Fibroblast of mammary gland (primary cell): ENCODE results near the gene AUTS2.

ENCODE experiments used
- DNase-seq: peaks from one replicate; pipeline ENCODE4 v3.0.0-alpha.2; 2010; ENCODE audit warnings: low read depth
- H3K4me3 ChIP-seq: 2 replicates; pipeline ENCODE4 v1.5.1; 2011; ENCODE audit warnings: low read depth, mild to moderate bottlenecking, low read length, moderate library complexity; ENCODE audit not compliant: control insufficient read depth
- CTCF ChIP-seq: conservative IDR thresholded peaks from 2 replicates; pipeline ENCODE4 v1.5.1; 2011; ENCODE audit warnings: low read depth, low read length, inconsistent platforms; ENCODE audit not compliant: control insufficient read depth, insufficient read depth

The AUTS2 gene

GRCh38 chr7:70486977-70487376 lies 888.7 kb downstream of the AUTS2 start:
- no peak overlapping the region for H3K4me3 ChIP-seq
- peak; percentile 15 for DNase-seq
- TF ChIP-seq CTCF: no peak

- no peak for DNase-seq
- H3K4me3 ChIP-seq: no peak overlapping the region
- no peak for TF ChIP-seq CTCF
Observed at GRCh38 chr7:70487428-70487827, 889.2 kb downstream of the AUTS2 start.

GRCh38 chr7:70487886-70488285 lies 889.6 kb downstream of the AUTS2 start:
- TF ChIP-seq CTCF: no peak
- H3K4me3 ChIP-seq: no peak overlapping the region
- DNase-seq: no peak

- DNase-seq: no peak
Observed at GRCh38 chr7:70489813-70490212, 891.5 kb downstream of the AUTS2 start.

GRCh38 chr7:70492625-70493024 lies 894.4 kb downstream of the AUTS2 start:
- no peak for DNase-seq
- TF ChIP-seq CTCF: no peak
- H3K4me3 ChIP-seq: no peak overlapping the region

More at GRCh38 chr7:70489813-70490212, 891.5 kb downstream of the AUTS2 start:
- H3K4me3 ChIP-seq: no peak overlapping the region
- TF ChIP-seq CTCF: no peak

GRCh38 chr7:70494225-70495032 lies 896.2 kb downstream of the AUTS2 start:
- TF ChIP-seq CTCF: no peak
- no peak for DNase-seq
- H3K4me3 ChIP-seq: no peak overlapping the region
